Endothelial cell of umbilical vein (primary cell): ENCODE results near the gene NUP107. TPM values are rescaled to one million over a fixed set of nuclear protein-coding genes. Genes with fewer than 3 reads are reported as not detected.

Experiments
- BruUV-seq: library from RNA; stranded (reverse); fragments of 400-500 nt; replicated peaks from 2 replicates; lab custom pipeline; 2021; lab: Mats Ljungman, UMichigan
- CTCF ChIA-PET: fragments of 300-600, 350-600 bp; sonication (Branson Sonifier 250); formaldehyde crosslinking; loops from one replicate; lab custom pipeline; 2021; ENCODE audit warnings: antibody characterized with exemption, inconsistent platforms; lab: Charles Lee
- POLR2A ChIA-PET: fragments of 300-600, 350-600 bp; sonication (Branson Sonifier 250); formaldehyde crosslinking; loops from one replicate; lab custom pipeline; 2021; ENCODE audit warnings: antibody characterized with exemption, inconsistent platforms; lab: Charles Lee
- DNase-seq: peaks from one replicate; pipeline ENCODE4 v3.0.0-alpha.2; 2011; ENCODE audit warnings: low read depth, low spot score
- FAIRE-seq: peaks from 2 replicates; lab custom pipeline; 2011; peaks lifted over from hg19 to GRCh38; lab: Jason Lieb, UNC
- H2AFZ ChIP-seq: 2 replicates; pipeline ENCODE4 v1.6.0; 2012; ENCODE audit warnings: low read depth, low read length, control low read depth, inconsistent platforms
- H3K27ac ChIP-seq: 2 replicates; pipeline ENCODE4 v1.5.1; 2011; ENCODE audit warnings: low read depth, mild to moderate bottlenecking, control low read depth, low read length, moderate library complexity; ENCODE audit not compliant: insufficient read depth
- H3K27me3 ChIP-seq, 2 experiments: 2 replicates each; pipeline versions ENCODE4 v1.6.0 to v1.6.1; 2011; ENCODE audit warnings: low read length in 2 of 2, mixed read lengths in 1 of 2; ENCODE audit not compliant: control insufficient read depth in 2 of 2, insufficient read depth in 2 of 2
- H3K36me3 ChIP-seq, 2 experiments: 2 replicates in 1 of 2; 3 replicates in 1 of 2; pipeline ENCODE4 v1.5.1; 2011; ENCODE audit warnings: low read length in 2 of 2, mild to moderate bottlenecking in 1 of 2, moderate library complexity in 1 of 2; ENCODE audit not compliant: control insufficient read depth in 2 of 2, insufficient read depth in 2 of 2; ENCODE audit errors: extremely low read depth in 1 of 2
- H3K4me1 ChIP-seq: 3 replicates; pipeline ENCODE4 v1.5.1; 2011; ENCODE audit warnings: mild to moderate bottlenecking, low read length; ENCODE audit not compliant: control insufficient read depth, insufficient read depth; ENCODE audit errors: extremely low read depth
- H3K4me2 ChIP-seq: 2 replicates; pipeline ENCODE4 v1.6.1; 2011; ENCODE audit warnings: low read length, control low read depth, mixed read lengths; ENCODE audit not compliant: insufficient read depth
- H3K4me3 ChIP-seq, 3 experiments: fragments of 200-600 bp in 1 of 3; sonication (generic), shearing (Covaris generic) in 1 of 3; replicated peaks in 1 of 3; 2 replicates each; pipeline ENCODE4 v1.5.1; 2011 to 2016; ENCODE audit warnings: control low read depth in 3 of 3, low read length in 3 of 3, mild to moderate bottlenecking in 2 of 3, inconsistent platforms in 1 of 3, low read depth in 1 of 3, moderate library complexity in 1 of 3; ENCODE audit not compliant: insufficient read depth in 1 of 3
- H3K79me2 ChIP-seq: 2 replicates; pipeline ENCODE4 v1.6.0; 2012; ENCODE audit warnings: low read length, inconsistent platforms; ENCODE audit not compliant: control insufficient read depth, insufficient read depth
- H3K9ac ChIP-seq: replicated peaks from 2 replicates; pipeline ENCODE3; 2011; ENCODE audit warnings: low read length, control low read depth; ENCODE audit not compliant: insufficient read depth; ENCODE audit errors: extremely low read depth
- H3K9me1 ChIP-seq: replicated peaks from 3 replicates; pipeline ENCODE4 v1.6.0; 2011; ENCODE audit warnings: mild to moderate bottlenecking, low read length; ENCODE audit not compliant: control insufficient read depth, insufficient read depth; ENCODE audit errors: extremely low read depth
- H3K9me3 ChIP-seq: replicated peaks from 2 replicates; pipeline ENCODE4 v1.5.1; 2012; ENCODE audit warnings: low read length, inconsistent platforms; ENCODE audit not compliant: control insufficient read depth, insufficient read depth
- H4K20me1 ChIP-seq: replicated peaks from 2 replicates; pipeline ENCODE3; 2011; ENCODE audit warnings: mild to moderate bottlenecking, low read length; ENCODE audit not compliant: control insufficient read depth, insufficient read depth; ENCODE audit errors: extremely low read depth
- CTCF ChIP-seq, 2 donors: IDR thresholded peaks; 1 replicate in 1 of 2; 2 replicates in 1 of 2; pipeline ENCODE4 v1.5.1; 2011; ENCODE audit warnings: low read length in 2 of 2, mild to moderate bottlenecking in 2 of 2, moderate library complexity in 2 of 2, control low read depth in 1 of 2, inconsistent platforms in 1 of 2, low read depth in 1 of 2; ENCODE audit not compliant: insufficient read depth in 1 of 2; ENCODE audit errors: extremely low read depth in 1 of 2
- EZH2 ChIP-seq: IDR thresholded peaks from 2 replicates; pipeline ENCODE4 v1.6.1; 2012; ENCODE audit warnings: borderline replicate concordance, low read depth, mild to moderate bottlenecking, moderate library complexity, low read length, inconsistent platforms; ENCODE audit not compliant: severe bottlenecking
- FOS ChIP-seq: IDR thresholded peaks from 2 replicates; pipeline ENCODE4 v1.6.1; 2011; ENCODE audit warnings: mild to moderate bottlenecking, low read length, moderate library complexity, borderline replicate concordance; ENCODE audit not compliant: insufficient read depth
- GATA2 ChIP-seq: IDR thresholded peaks from 2 replicates; pipeline ENCODE4 v1.7.0; 2011; ENCODE audit warnings: low read depth, mild to moderate bottlenecking, moderate library complexity, mixed read lengths, low read length; ENCODE audit not compliant: insufficient read length, insufficient read depth
- JUN ChIP-seq: IDR thresholded peaks from 2 replicates; pipeline ENCODE4 v1.6.1; 2011; ENCODE audit warnings: borderline replicate concordance, low read depth; ENCODE audit not compliant: insufficient read length, insufficient read depth
- MAX ChIP-seq: IDR thresholded peaks from 2 replicates; pipeline ENCODE4 v1.6.1; 2011; ENCODE audit not compliant: insufficient read depth, insufficient read length
- MYC ChIP-seq: IDR thresholded peaks from one replicate; pipeline ENCODE4 v1.6.1; 2011; ENCODE audit warnings: mild to moderate bottlenecking, low read depth, low read length
- POLR2A ChIP-seq: IDR thresholded peaks from 2 replicates; pipeline ENCODE4 v1.6.1; 2012; ENCODE audit warnings: low read depth, mild to moderate bottlenecking, control low read depth, low read length
- POLR2AphosphoS5 ChIP-seq: IDR thresholded peaks from 2 replicates; pipeline ENCODE4 v1.6.1; 2012; ENCODE audit warnings: low read depth, mild to moderate bottlenecking, control low read depth, low read length, moderate library complexity; ENCODE audit not compliant: insufficient read depth
- dilution Hi-C: fragments of 300-500 bp; cut with MboI; formaldehyde crosslinking; loops from one replicate; pipeline ENCODE4 v1.15.0; 2019; ENCODE audit warnings: low sequenced_read_pairs; ENCODE audit not compliant: extremely low pct_ligation_motif_present
- intact Hi-C: fragments of 100-400 bp; cut with micrococcal nuclease; formaldehyde crosslinking; loops from one replicate; pipeline ENCODE4 v1.10.0; 2022
- polyA plus RNA-seq, 4 experiments: library from polyadenylated mRNA; depleted of rRNA in 3 of 4; stranded (reverse) in 3 of 4; unstranded in 1 of 4; fragments of >200 nt; gene quantifications; 2 replicates each; pipeline versions ENCODE4 v1.2.1 to v1.2.3, GENCODE V29; 2011 to 2012; ENCODE audit warnings: missing spikeins in 1 of 4
- total RNA-seq: library from RNA; stranded (reverse); gene quantifications from 2 replicates; pipeline ENCODE4 v1.2.3, GENCODE V29; 2021

The NUP107 gene
- total and polyA plus RNA-seq, 2 donors (not counting 3 experiments of a cell fraction or from before 2014, with no cell fraction given): 24.0 to 78.7 TPM

- TF ChIP-seq FOS (no peak), MAX (no peak), GATA2 (no peak), EZH2 (no peak), CTCF (IDR thresholded peaks at IDR 0.05; ENCODE audit: extremely low read depth in 1 of 2, insufficient read depth in 1 of 2, low read depth in 1 of 2, low read length in 2 of 2) (no peak), POLR2A (no peak), POLR2AphosphoS5 (no peak), JUN (no peak), MYC (no peak)
- Histone ChIP-seq H3K9me1 (no peaks in the 10 kb centered on the region), H3K27ac (no peak overlapping the region), H4K20me1 (no peaks in the 10 kb centered on the region), H3K4me3 (no peak overlapping the region), H3K9ac (no peak overlapping the region), H3K9me3 (no peaks in the 10 kb centered on the region), H3K36me3 (no peaks in the 10 kb centered on the region), H3K27me3 (no peaks in the 10 kb centered on the region), H3K4me1 (peaks cover 18% of the 10 kb centered on the region), H3K79me2 (no peaks in the 10 kb centered on the region), H2AFZ (no peak overlapping the region), H3K4me2 (no peak overlapping the region)
- intact Hi-C loops: no loop called here
- CTCF ChIA-PET: interaction anchor here (2.2 to 2.6 kb wide), 2 partner anchors 20 to 42 kb away, joined by 13 to 35 read pairs; partner anchors contain the start of genes MDM2 and SLC35E3
- dilution Hi-C loops: no loop called here
- FAIRE-seq (peak; percentile 4), DNase-seq (no peak)
- POLR2A ChIA-PET: interaction anchor here (2.7 kb wide), 1 partner anchor 19 kb away, joined by 21 read pairs; the partner anchor contains the start of gene MDM2
- no TSS peak for BruUV-seq
These were observed 101.9 kb downstream of the NUP107 start for GRCh38 chr12:68788554-68789143.
